ENCODE results near the gene PHF21B. TPM values are rescaled to one million over a fixed set of nuclear protein-coding genes. Genes with fewer than 3 reads are reported as not detected.

PHF21B gene
- total RNA-seq, 4 donors from 2014 or later: 0.50 to 9.4 (median 1.8) TPM; not detected in 1

GRCh38 chr22:45034156-45034555 lies 24.4 kb upstream of the PHF21B start:
- H3K27me3 ChIP-seq: peaks cover 0 to 25% (median 0%) of the 10 kb centered on the region in 4 donors
- no peak overlapping the region for H3K4me3 ChIP-seq
- H3K36me3 ChIP-seq: no peaks in the 10 kb centered on the region
- H3K27ac ChIP-seq (replicated peaks in 1 of 4): no peak overlapping the region
- TF ChIP-seq POLR2A (IDR thresholded peaks at IDR 0.05; ENCODE audit: low read depth) (no peak), POLR2AphosphoS5 (IDR thresholded peaks at IDR 0.05) (no peak), CTCF (IDR thresholded peaks at IDR 0.05) (no peak), EP300 (IDR thresholded peaks at IDR 0.05) (no peak)
- H3K9me3 ChIP-seq: no peaks in the 10 kb centered on the region
- 95% methylated on average over 10 of the region's 10 CpGs for WGBS
- intact Hi-C loops (cut with DNase I): no loop called here
- H3K4me1 ChIP-seq: peaks cover 0 to 8% (median 3%) of the 10 kb centered on the region in 4 donors
- DNase-seq (ENCODE audit: extremely low spot score): no peak

- peaks cover 0 to 35% (median 0%) of the 10 kb centered on the region in 4 donors for H3K27me3 ChIP-seq
- H3K4me3 ChIP-seq: no peak overlapping the region
- no peaks in the 10 kb centered on the region for H3K9me3 ChIP-seq
- H3K36me3 ChIP-seq: no peaks in the 10 kb centered on the region
- WGBS: 13% methylated on average over 2 of the region's 2 CpGs
- H3K4me1 ChIP-seq: peaks cover 0 to 8% (median 3%) of the 10 kb centered on the region in 4 donors
- H3K27ac ChIP-seq (replicated peaks in 1 of 4): no peak overlapping the region
- DNase-seq (ENCODE audit: extremely low spot score): no peak
- intact Hi-C loops (cut with DNase I): no loop called here
- TF ChIP-seq POLR2AphosphoS5 (IDR thresholded peaks at IDR 0.05) (no peak), CTCF (IDR thresholded peaks at IDR 0.05) (no peak), POLR2A (IDR thresholded peaks at IDR 0.05; ENCODE audit: low read depth) (no peak), EP300 (IDR thresholded peaks at IDR 0.05) (no peak)
Observed at GRCh38 chr22:45033136-45033535, 23.3 kb upstream of the PHF21B start.

GRCh38 chr22:45031629-45032403 lies 22.0 kb upstream of the PHF21B start:
- Histone ChIP-seq H3K4me1 (peaks cover 0 to 8% (median 3%) of the 10 kb centered on the region in 4 donors), H3K9me3 (no peaks in the 10 kb centered on the region), H3K36me3 (no peaks in the 10 kb centered on the region), H3K4me3 (no peak overlapping the region), H3K27ac (replicated peaks in 1 of 4) (no peak overlapping the region), H3K27me3 (peaks cover 0 to 30% (median 0%) of the 10 kb centered on the region in 4 donors)
- intact Hi-C loops (cut with DNase I): no loop called here
- no peak for DNase-seq (ENCODE audit: extremely low spot score)
- TF ChIP-seq POLR2AphosphoS5 (IDR thresholded peaks at IDR 0.05): no peak
- TF ChIP-seq POLR2A (IDR thresholded peaks at IDR 0.05; ENCODE audit: low read depth): no peak
- TF ChIP-seq EP300 (IDR thresholded peaks at IDR 0.05): no peak
- no peak for TF ChIP-seq CTCF (IDR thresholded peaks at IDR 0.05)
- 100% methylated on average over 1 of the region's 1 CpG for WGBS

GRCh38 chr22:45029501-45029900 lies 19.7 kb upstream of the PHF21B start:
- no peak for DNase-seq (ENCODE audit: extremely low spot score)
- no peak overlapping the region for H3K4me3 ChIP-seq
- H3K4me1 ChIP-seq: peaks cover 0 to 8% (median 3%) of the 10 kb centered on the region in 4 donors
- no peak overlapping the region for H3K27ac ChIP-seq (replicated peaks in 1 of 4)
- WGBS: 81% methylated on average over 6 of the region's 6 CpGs
- no peaks in the 10 kb centered on the region for H3K9me3 ChIP-seq
- intact Hi-C loops (cut with DNase I): no loop called here
- TF ChIP-seq CTCF (IDR thresholded peaks at IDR 0.05) (no peak), POLR2A (IDR thresholded peaks at IDR 0.05; ENCODE audit: low read depth) (no peak), POLR2AphosphoS5 (IDR thresholded peaks at IDR 0.05) (no peak), EP300 (IDR thresholded peaks at IDR 0.05) (no peak)
- H3K36me3 ChIP-seq: no peaks in the 10 kb centered on the region
- peaks cover 0 to 22% (median 0%) of the 10 kb centered on the region in 4 donors for H3K27me3 ChIP-seq

All from esophagus muscularis mucosa (tissue), 4 donors.